ENCODE measurements around the gene BMS1.

BMS1 gene

GRCh38 chr10:42776681-42777080, 5.9 kb upstream of the BMS1 start:
- Histone ChIP-seq H3K27ac (no peak overlapping the region), H3K9me3 (no peaks in the 10 kb centered on the region), H3K36me3 (no peaks in the 10 kb centered on the region), H3K4me1 (peaks cover 0 to 2% (median 0%) of the 10 kb centered on the region in 4 donors), H3K27me3 (peaks cover 0 to 15% of the 10 kb centered on the region in 2 donors), H3K4me3 (no peak overlapping the region)
- no peak for DNase-seq
- no peak for TF ChIP-seq CTCF (IDR thresholded peaks at IDR 0.05)
- intact Hi-C loops (cut with DNase I; ENCODE audit: low total_unique reads): no loop called here

GRCh38 chr10:42780456-42780855, 2.1 kb upstream of the BMS1 start:
- DNase-seq: no peak
- intact Hi-C loops (cut with DNase I; ENCODE audit: low total_unique reads): no loop called here
- H3K27me3 ChIP-seq: peaks cover 0 to 8% of the 10 kb centered on the region in 2 donors
- H3K9me3 ChIP-seq: no peaks in the 10 kb centered on the region
- TF ChIP-seq CTCF (IDR thresholded peaks at IDR 0.05): no peak
- peaks cover 10 to 13% (median 11%) of the 10 kb centered on the region in 3 donors for H3K36me3 ChIP-seq
- no peak overlapping the region for H3K4me3 ChIP-seq
- peaks cover 0 to 20% (median 5%) of the 10 kb centered on the region in 4 donors for H3K4me1 ChIP-seq
- no peak overlapping the region for H3K27ac ChIP-seq

GRCh38 chr10:42781893-42782445, 626 bp upstream of the BMS1 start:
- Histone ChIP-seq H3K4me1 (peaks cover 0 to 20% (median 5%) of the 10 kb centered on the region in 4 donors), H3K27ac (peak overlapping the region; percentile 89 to 94), H3K4me3 (peak overlapping the region; percentile 66 to 79), H3K27me3 (peaks cover 0 to 5% of the 10 kb centered on the region in 2 donors), H3K36me3 (peaks cover 24 to 29% (median 24%) of the 10 kb centered on the region in 3 donors), H3K9me3 (no peaks in the 10 kb centered on the region)
- no peak for TF ChIP-seq CTCF (IDR thresholded peaks at IDR 0.05)
- intact Hi-C loops (cut with DNase I; ENCODE audit: low total_unique reads): no loop called here
- DNase-seq: no peak

- Histone ChIP-seq H3K4me1 (peaks cover 0 to 20% (median 5%) of the 10 kb centered on the region in 4 donors), H3K36me3 (peaks cover 34 to 36% (median 36%) of the 10 kb centered on the region in 3 donors), H3K27me3 (peaks cover 0 to 3% of the 10 kb centered on the region in 2 donors), H3K27ac (peak overlapping the region; percentile 89 to 94), H3K4me3 (peak overlapping the region; percentile 66 to 79), H3K9me3 (no peaks in the 10 kb centered on the region)
- intact Hi-C loops (cut with DNase I; ENCODE audit: low total_unique reads): no loop called here
- DNase-seq: no peak
- no peak for TF ChIP-seq CTCF (IDR thresholded peaks at IDR 0.05)
Observed at GRCh38 chr10:42783181-42783549, 570 bp downstream of the BMS1 start.

GRCh38 chr10:42785759-42786158, 3.2 kb downstream of the BMS1 start:
- Histone ChIP-seq H3K27me3 (no peaks in the 10 kb centered on the region), H3K27ac (no peak overlapping the region), H3K4me3 (no peak overlapping the region), H3K36me3 (peaks cover 54 to 60% (median 58%) of the 10 kb centered on the region in 3 donors), H3K9me3 (no peaks in the 10 kb centered on the region), H3K4me1 (peaks cover 0 to 20% (median 5%) of the 10 kb centered on the region in 4 donors)
- no peak for TF ChIP-seq CTCF (IDR thresholded peaks at IDR 0.05)
- no peak for DNase-seq
- intact Hi-C loops (cut with DNase I; ENCODE audit: low total_unique reads): no loop called here

All from tibial artery (tissue), 4 donors.